ENCODE measurements around the gene CAPNS2.

Gene CAPNS2

DNA sequence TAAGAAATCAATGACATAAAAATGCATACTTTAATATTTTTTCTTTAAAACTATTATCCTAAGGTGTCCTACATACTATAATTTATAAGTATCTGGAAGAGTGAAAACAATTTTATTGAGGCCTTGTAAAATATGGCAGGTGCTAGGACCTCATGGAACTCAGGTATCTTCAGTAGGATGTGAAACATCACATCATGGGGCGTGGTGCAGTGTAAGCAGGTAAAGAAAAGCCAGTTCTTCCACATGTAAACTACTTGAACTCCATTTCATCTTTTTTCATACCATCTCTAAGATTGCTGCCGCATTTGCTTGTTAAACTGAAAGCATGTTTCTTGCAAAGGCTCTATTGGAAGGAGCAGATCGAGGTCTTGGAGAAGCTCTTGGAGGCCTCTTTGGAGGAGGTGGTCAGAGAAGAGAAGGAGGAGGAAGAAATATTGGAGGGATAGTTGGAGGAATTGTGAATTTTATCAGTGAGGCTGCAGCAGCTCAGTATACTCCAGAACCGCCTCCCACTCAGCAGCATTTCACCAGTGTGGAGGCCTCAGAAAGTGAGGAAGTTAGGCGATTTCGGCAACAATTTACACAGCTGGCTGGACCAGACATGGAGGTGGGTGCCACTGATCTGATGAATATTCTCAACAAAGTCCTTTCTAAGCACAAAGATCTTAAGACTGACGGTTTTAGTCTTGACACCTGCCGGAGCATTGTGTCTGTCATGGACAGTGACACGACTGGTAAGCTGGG is at the start of gene CAPNS2:
Gene CAPNS2 (plus strand): TSS at position 253 of the 744 bp plus-strand sequence. CDS start 73 bp downstream, at position 326.
- Mint-ChIP-seq H3K4me3 (no peak within 1 kb of the TSS), H3K9me3 (no peaks in the 10 kb centered on the region), H3K27ac (no peak within 1 kb of the TSS), H3K27me3 (no peaks in the 10 kb centered on the region), H3K4me1 (no peaks in the 10 kb centered on the region)
- ATAC-seq (no peak), DNase-seq (no peak)

GRCh38 chr16:55521792-55522191 is 44.7 kb upstream of the CAPNS2 start:
- ATAC-seq (no peak), DNase-seq (no peak)
- H3K4me1 Mint-ChIP-seq, result no peaks in the 10 kb centered on the region
- H3K4me3 Mint-ChIP-seq, result no peak overlapping the region
- H3K9me3 Mint-ChIP-seq, result peaks cover 0 to 5% of the 10 kb centered on the region in 2 donors
- no peaks in the 10 kb centered on the region for H3K27me3 Mint-ChIP-seq
- no peak overlapping the region for H3K27ac Mint-ChIP-seq

GRCh38 chr16:55526441-55526840 is 40.0 kb upstream of the CAPNS2 start:
- no peak overlapping the region for H3K4me3 Mint-ChIP-seq
- DNase-seq (no peak), ATAC-seq (no peak)
- H3K9me3 Mint-ChIP-seq, result peaks cover 0 to 5% of the 10 kb centered on the region in 2 donors
- no peaks in the 10 kb centered on the region for H3K27me3 Mint-ChIP-seq
- H3K27ac Mint-ChIP-seq, result no peak overlapping the region
- H3K4me1 Mint-ChIP-seq, result no peaks in the 10 kb centered on the region

DNA sequence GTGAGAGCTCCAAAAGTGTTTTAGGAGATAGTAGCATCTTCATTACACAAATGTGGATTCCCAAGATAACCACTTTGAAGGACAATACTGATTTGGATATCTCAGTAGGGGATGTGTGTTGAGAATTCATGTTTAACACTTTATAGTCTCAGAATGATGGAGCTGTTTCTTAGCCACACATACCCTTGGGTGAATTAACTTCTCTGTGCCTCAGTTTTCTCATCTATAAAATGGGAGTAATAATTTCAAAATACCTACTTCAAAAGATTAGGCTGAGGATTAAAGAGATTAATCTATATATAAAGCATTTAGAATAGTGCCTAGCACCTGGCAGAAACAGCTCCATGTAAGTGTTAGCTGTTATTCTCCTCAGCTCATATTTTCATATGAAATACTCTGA is 38.6 kb upstream of the CAPNS2 start:
- no peak overlapping the region for H3K27ac Mint-ChIP-seq
- H3K9me3 Mint-ChIP-seq, result no peaks in the 10 kb centered on the region
- no peak overlapping the region for H3K4me3 Mint-ChIP-seq
- no peaks in the 10 kb centered on the region for H3K27me3 Mint-ChIP-seq
- no peak for DNase-seq
- ATAC-seq, result no peak
- no peaks in the 10 kb centered on the region for H3K4me1 Mint-ChIP-seq

DNA sequence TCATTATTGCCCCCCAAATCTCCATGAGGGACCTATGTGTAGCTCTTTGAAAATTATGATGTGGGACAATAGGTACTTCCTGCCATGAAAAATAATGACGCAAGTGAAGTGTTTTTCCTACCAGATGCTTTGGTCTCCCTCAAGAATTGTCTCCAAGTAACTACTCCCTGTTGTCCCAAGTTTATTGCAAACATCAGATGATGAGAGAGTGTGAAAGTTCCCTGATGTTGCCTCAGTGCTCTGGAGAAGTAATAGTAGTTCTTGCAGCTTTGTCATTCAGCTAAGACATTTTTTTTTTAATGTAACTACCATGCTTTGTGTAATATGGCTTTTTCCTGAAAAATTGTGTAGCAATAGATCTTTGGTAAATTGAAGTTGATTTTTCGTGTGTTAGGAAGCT is 37.5 kb upstream of the CAPNS2 start:
- no peak for DNase-seq
- Mint-ChIP-seq H3K27me3 (no peaks in the 10 kb centered on the region), H3K4me1 (no peaks in the 10 kb centered on the region), H3K9me3 (no peaks in the 10 kb centered on the region), H3K27ac (no peak overlapping the region), H3K4me3 (no peak overlapping the region)
- no peak for ATAC-seq

- ATAC-seq, result no peak
- H3K27ac Mint-ChIP-seq, result no peak overlapping the region
- H3K4me1 Mint-ChIP-seq, result no peaks in the 10 kb centered on the region
- H3K27me3 Mint-ChIP-seq, result no peaks in the 10 kb centered on the region
- H3K4me3 Mint-ChIP-seq, result no peak overlapping the region
- DNase-seq, result no peak
- H3K9me3 Mint-ChIP-seq, result no peaks in the 10 kb centered on the region
Observed at GRCh38 chr16:55530316-55530856, 36.1 kb upstream of the CAPNS2 start.

DNA sequence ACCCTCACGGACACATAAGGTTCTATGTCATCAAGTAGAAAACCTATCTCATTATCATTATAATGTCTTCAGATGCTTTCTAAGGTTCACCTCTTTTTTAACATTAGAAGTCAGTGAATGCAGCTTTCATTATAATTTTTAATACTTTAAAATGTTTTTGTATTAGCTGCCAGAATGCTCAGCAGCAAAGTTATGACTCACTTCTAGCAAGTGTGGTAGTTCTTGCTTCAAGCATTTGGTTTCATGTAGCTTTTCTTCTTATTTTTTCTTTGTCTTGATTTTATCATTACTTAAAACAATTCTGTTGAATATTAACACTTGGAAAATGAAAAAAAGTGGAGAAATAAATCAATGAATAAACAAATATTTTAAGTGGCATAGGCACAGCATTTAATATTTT is 34.3 kb upstream of the CAPNS2 start:
- Mint-ChIP-seq H3K9me3 (no peaks in the 10 kb centered on the region), H3K4me1 (no peaks in the 10 kb centered on the region), H3K27ac (no peak overlapping the region), H3K27me3 (no peaks in the 10 kb centered on the region), H3K4me3 (no peak overlapping the region)
- DNase-seq (no peak), ATAC-seq (no peak)

DNA sequence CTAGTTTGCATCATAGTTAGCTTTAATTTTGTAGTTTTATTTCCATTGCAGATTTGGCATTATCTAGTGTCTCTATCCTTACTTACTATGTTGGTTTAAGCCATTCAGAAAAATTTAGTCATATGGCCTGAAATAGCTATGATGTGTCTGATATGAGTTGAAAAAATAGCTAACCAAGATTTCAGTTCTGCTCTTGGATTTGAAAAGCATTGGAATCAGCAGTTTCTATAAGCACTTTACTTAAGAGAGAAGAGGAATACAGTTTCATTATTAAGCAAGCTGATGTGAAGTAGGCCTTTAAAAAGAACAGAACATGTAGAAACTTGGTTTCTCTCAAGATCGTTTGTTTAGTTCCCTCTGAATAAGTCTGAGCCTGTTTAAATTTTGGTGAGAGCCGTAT is 31.7 kb upstream of the CAPNS2 start:
- Mint-ChIP-seq H3K9me3 (no peaks in the 10 kb centered on the region), H3K27me3 (no peaks in the 10 kb centered on the region), H3K4me1 (no peaks in the 10 kb centered on the region), H3K4me3 (no peak overlapping the region), H3K27ac (no peak overlapping the region)
- ATAC-seq (no peak), DNase-seq (no peak)

DNA sequence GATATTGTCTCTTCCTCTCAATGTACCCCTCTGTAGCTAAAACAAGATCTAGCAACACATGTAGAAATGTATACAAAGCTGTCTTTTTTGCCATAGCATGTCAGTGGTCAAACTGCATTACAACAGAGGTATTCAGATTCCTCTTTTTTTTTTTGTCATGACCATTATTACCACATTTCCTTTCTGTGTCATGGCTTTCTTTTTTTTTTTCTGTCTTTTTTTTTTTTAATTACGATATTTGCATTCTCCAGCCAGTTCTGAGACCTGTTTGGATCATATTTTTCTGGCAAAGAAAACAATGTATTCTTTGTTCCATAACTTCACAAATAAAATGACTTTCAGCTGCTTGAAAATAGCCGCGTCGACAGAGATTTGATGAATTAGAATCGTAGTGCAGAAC is 27.4 kb upstream of the CAPNS2 start:
- H3K27ac Mint-ChIP-seq, result no peak overlapping the region
- H3K4me3 Mint-ChIP-seq, result no peak overlapping the region
- H3K4me1 Mint-ChIP-seq, result no peaks in the 10 kb centered on the region
- H3K9me3 Mint-ChIP-seq, result no peaks in the 10 kb centered on the region
- DNase-seq (no peak), ATAC-seq (no peak)
- H3K27me3 Mint-ChIP-seq, result no peaks in the 10 kb centered on the region

DNA sequence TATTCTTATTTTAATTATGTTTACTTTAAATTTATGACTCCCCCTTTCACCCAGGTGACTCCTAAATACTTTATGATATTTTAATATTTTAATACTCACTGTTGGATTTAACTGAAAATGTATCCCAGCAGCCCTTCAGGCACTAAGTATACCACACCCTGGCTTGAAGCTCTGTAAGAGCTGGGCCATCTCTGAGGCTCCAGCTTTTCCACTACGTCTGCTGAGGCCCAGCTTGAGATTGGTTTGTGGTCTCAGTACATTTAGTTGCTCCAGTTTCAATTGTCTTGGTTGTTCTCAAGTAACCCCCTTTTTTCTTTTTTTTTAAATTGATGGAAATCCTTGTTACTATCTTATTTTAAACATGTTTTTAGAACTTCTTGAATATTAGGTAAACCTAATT is 27.0 kb upstream of the CAPNS2 start:
- Mint-ChIP-seq H3K27ac (no peak overlapping the region), H3K4me1 (no peaks in the 10 kb centered on the region), H3K27me3 (no peaks in the 10 kb centered on the region), H3K4me3 (no peak overlapping the region), H3K9me3 (no peaks in the 10 kb centered on the region)
- no peak for DNase-seq
- no peak for ATAC-seq

- Mint-ChIP-seq H3K4me1 (no peaks in the 10 kb centered on the region), H3K27ac (no peak overlapping the region), H3K4me3 (no peak overlapping the region), H3K27me3 (no peaks in the 10 kb centered on the region), H3K9me3 (no peaks in the 10 kb centered on the region)
- ATAC-seq, result no peak
- DNase-seq, result no peak
Observed at GRCh38 chr16:55540221-55540620, 26.3 kb upstream of the CAPNS2 start.

- Mint-ChIP-seq H3K27me3 (no peaks in the 10 kb centered on the region), H3K4me1 (no peaks in the 10 kb centered on the region), H3K9me3 (no peaks in the 10 kb centered on the region), H3K27ac (no peak overlapping the region), H3K4me3 (no peak overlapping the region)
- ATAC-seq (peak; percentile 33), DNase-seq (no peak)
Observed at GRCh38 chr16:55542459-55543082, 23.9 kb upstream of the CAPNS2 start.

- H3K27ac Mint-ChIP-seq, result no peak overlapping the region
- ATAC-seq (no peak), DNase-seq (no peak)
- H3K9me3 Mint-ChIP-seq, result no peaks in the 10 kb centered on the region
- no peaks in the 10 kb centered on the region for H3K4me1 Mint-ChIP-seq
- H3K27me3 Mint-ChIP-seq, result no peaks in the 10 kb centered on the region
- H3K4me3 Mint-ChIP-seq, result no peak overlapping the region
Observed at GRCh38 chr16:55543472-55543871, 23.0 kb upstream of the CAPNS2 start.

DNA sequence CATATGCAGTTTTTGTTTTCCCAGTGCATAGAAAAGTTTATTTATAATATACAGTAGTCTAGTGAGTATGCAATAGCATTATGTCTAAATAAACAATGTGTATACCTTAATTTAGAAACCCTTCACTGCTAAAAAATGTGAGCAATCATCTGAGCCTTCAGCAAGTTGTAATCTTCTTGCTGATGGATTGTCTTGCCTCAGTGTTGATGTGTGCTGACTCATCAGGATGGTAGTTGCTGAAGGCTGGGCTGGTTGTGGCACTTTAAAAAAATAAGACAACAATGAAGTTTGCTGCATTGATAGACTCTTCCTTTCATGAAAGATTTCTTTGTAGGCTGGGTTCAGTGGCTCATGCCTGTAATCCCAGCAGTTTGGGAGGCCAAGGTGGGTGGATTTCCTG is 13.9 kb upstream of the CAPNS2 start:
- DNase-seq (no peak), ATAC-seq (no peak)
- H3K4me3 Mint-ChIP-seq, result no peak overlapping the region
- no peaks in the 10 kb centered on the region for H3K27me3 Mint-ChIP-seq
- H3K9me3 Mint-ChIP-seq, result no peaks in the 10 kb centered on the region
- H3K4me1 Mint-ChIP-seq, result no peaks in the 10 kb centered on the region
- H3K27ac Mint-ChIP-seq, result no peak overlapping the region

- Mint-ChIP-seq H3K27me3 (no peaks in the 10 kb centered on the region), H3K9me3 (no peaks in the 10 kb centered on the region), H3K4me1 (no peaks in the 10 kb centered on the region), H3K4me3 (no peak overlapping the region), H3K27ac (no peak overlapping the region)
- no peak for ATAC-seq
- DNase-seq, result no peak
Observed at GRCh38 chr16:55555436-55555835, 11.0 kb upstream of the CAPNS2 start.

DNA sequence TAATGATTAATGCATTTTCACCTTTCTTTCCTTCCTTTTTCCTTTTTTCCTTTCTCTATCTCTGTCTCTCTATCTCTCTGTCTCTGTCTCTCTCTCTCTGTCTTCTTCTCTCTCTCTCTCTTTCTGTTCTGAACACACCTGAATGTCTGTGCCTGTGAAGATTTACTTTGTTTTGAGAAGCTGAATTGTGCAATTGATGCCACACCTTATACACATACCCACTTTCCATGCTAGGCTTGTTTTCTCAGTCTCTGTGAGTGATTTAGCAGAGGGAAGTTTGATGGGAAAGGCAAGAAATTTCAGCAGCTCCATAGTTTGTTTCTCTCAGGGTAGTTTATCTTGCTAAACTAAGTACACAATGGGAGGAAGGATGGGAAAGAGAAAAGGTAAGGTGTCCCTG is 9.3 kb upstream of the CAPNS2 start:
- no peak for ATAC-seq
- Mint-ChIP-seq H3K4me3 (no peak overlapping the region), H3K27me3 (no peaks in the 10 kb centered on the region), H3K9me3 (no peaks in the 10 kb centered on the region), H3K27ac (no peak overlapping the region), H3K4me1 (no peaks in the 10 kb centered on the region)
- DNase-seq, result no peak

Measured in stimulated activated naive CD8-positive, alpha-beta T cell treated with anti-CD3 and anti-CD28 coated beads, Interleukin-15, amount 100 ng/mL, for 72 hours (primary cell).